Measurements from ENCODE around the gene MMP23B.

GRCh38 chr1:1664941-1665814 is 33.2 kb downstream of the MMP23B start:
- TF ChIP-seq CTCF (conservative IDR thresholded peaks at IDR 0.05; ENCODE audit: low read depth, low read length) (no peak), EZH2 (IDR thresholded peaks at IDR 0.05; ENCODE audit: borderline replicate concordance, low read depth, low read length, poor library complexity, severe bottlenecking) (no peak)
